GM23338 (cell line): Measurements from ENCODE around the gene LONRF2. TPM values are rescaled to one million over a fixed set of nuclear protein-coding genes. Genes with fewer than 3 reads are reported as not detected.

ENCODE experiments used
- ATAC-seq: fragments of 200-7000 bp; cut with Tn5 transposase; 3 replicates; pipeline ENCODE4 v1.9.1; 2020
- DNase-seq: peaks from one replicate; pipeline ENCODE4 v3.0.0-alpha.2; 2015; ENCODE audit warnings: low spot score
- H2AFZ ChIP-seq: fragments of 200-600 bp; sonication (generic); 2 replicates; pipeline ENCODE4 v1.8.0; 2016; ENCODE audit warnings: antibody characterized with exemption, mild to moderate bottlenecking, moderate library complexity
- H3F3A ChIP-seq: fragments of 200-600 bp; sonication (generic); replicated peaks from 2 replicates; pipeline ENCODE4 v1.8.0; 2017; ENCODE audit warnings: antibody characterized with exemption, mixed run types, low read depth
- H3K27ac ChIP-seq: fragments of 200-600 bp; sonication (generic); 2 replicates; pipeline ENCODE4 v1.6.1; 2016; ENCODE audit warnings: low read depth
- H3K27me3 ChIP-seq: fragments of 200-600 bp; sonication (generic); 2 replicates; pipeline ENCODE4 v1.8.0; 2016; ENCODE audit warnings: mild to moderate bottlenecking, mixed run types, moderate library complexity; ENCODE audit not compliant: insufficient read depth
- H3K36me3 ChIP-seq: fragments of 200-600 bp; sonication (generic); 2 replicates; pipeline ENCODE4 v1.8.0; 2016; ENCODE audit warnings: mild to moderate bottlenecking; ENCODE audit not compliant: insufficient read depth
- H3K4me1 ChIP-seq: fragments of 200-600 bp; sonication (generic); 2 replicates; pipeline ENCODE4 v1.8.0; 2016; ENCODE audit warnings: mild to moderate bottlenecking, moderate library complexity; ENCODE audit not compliant: insufficient read depth
- H3K4me2 ChIP-seq: fragments of 200-600 bp; sonication (generic); 2 replicates; pipeline ENCODE4 v1.7.1; 2017; ENCODE audit warnings: mixed run types
- H3K4me3 ChIP-seq: fragments of 200-600 bp; sonication (generic); 2 replicates; pipeline ENCODE4 v1.6.1; 2016; ENCODE audit warnings: mixed run types
- H3K79me2 ChIP-seq: fragments of 200-600 bp; sonication (generic); replicated peaks from 2 replicates; pipeline ENCODE4 v1.8.0; 2017; ENCODE audit warnings: mild to moderate bottlenecking; ENCODE audit not compliant: insufficient read depth
- H3K9me2 ChIP-seq: fragments of 200-600 bp; sonication (generic); 2 replicates; pipeline ENCODE4 v1.8.0; 2017; ENCODE audit not compliant: insufficient read depth
- H4K20me1 ChIP-seq: fragments of 200-600 bp; sonication (generic); replicated peaks from 2 replicates; pipeline ENCODE4 v1.8.0; 2017; ENCODE audit warnings: mild to moderate bottlenecking; ENCODE audit not compliant: insufficient read depth
- H3K27ac Mint-ChIP-seq: 2 replicates; pipeline ENCODE4 v1.8.0; 2020; ENCODE audit warnings: inconsistent platforms, mild to moderate bottlenecking, moderate library complexity, mixed read lengths
- H3K27me3 Mint-ChIP-seq: 3 replicates; pipeline ENCODE4 v1.8.0; 2022; ENCODE audit warnings: low read depth, mild to moderate bottlenecking, moderate library complexity, mixed read lengths, inconsistent platforms; ENCODE audit not compliant: insufficient read depth, poor library complexity
- H3K36me3 Mint-ChIP-seq: 3 replicates; pipeline ENCODE4 v1.8.0; 2021; ENCODE audit warnings: low read depth, mild to moderate bottlenecking, inconsistent platforms, moderate library complexity, mixed read lengths
- H3K4me1 Mint-ChIP-seq: 3 replicates; pipeline ENCODE4 v1.8.0; 2020; ENCODE audit warnings: mild to moderate bottlenecking, inconsistent platforms, mixed read lengths
- H3K4me3 Mint-ChIP-seq: 3 replicates; pipeline ENCODE4 v1.8.0; 2021; ENCODE audit warnings: moderate library complexity, mild to moderate bottlenecking, inconsistent platforms, mixed read lengths
- H3K9me3 Mint-ChIP-seq: 3 replicates; pipeline ENCODE4 v1.8.0; 2020; ENCODE audit warnings: moderate library complexity, mild to moderate bottlenecking, inconsistent platforms, mixed read lengths
- CREB1 ChIP-seq: fragments of 250-450 bp; sonication (Bioruptor Pico); IDR thresholded peaks from 2 replicates; pipeline ENCODE4 v1.5.0; 2020; ENCODE audit warnings: low read depth, mild to moderate bottlenecking, moderate library complexity
- CTCF ChIP-seq, 2 experiments: fragments of 200-600 bp in 1 of 2; sonication (generic) in 1 of 2; conservative IDR thresholded peaks; 2 replicates each; pipeline versions ENCODE4 v1.5.1 to v1.6.1; 2016 to 2017; ENCODE audit warnings: antibody characterized with exemption in 2 of 2, low read depth in 2 of 2, mild to moderate bottlenecking in 2 of 2, moderate library complexity in 1 of 2
- EZH2 ChIP-seq: fragments of 200-600 bp; sonication (generic); IDR thresholded peaks from one replicate; pipeline ENCODE4 v1.8.0; 2017; ENCODE audit warnings: antibody characterized with exemption, mild to moderate bottlenecking, low read depth; ENCODE audit not compliant: unreplicated experiment
- EZH2phosphoT487 ChIP-seq: fragments of 200-600 bp; sonication (generic); IDR thresholded peaks from one replicate; pipeline ENCODE4 v1.8.1; 2018; ENCODE audit warnings: antibody characterized with exemption; ENCODE audit not compliant: unreplicated experiment
- JUNB ChIP-seq: IDR thresholded peaks from one replicate; pipeline ENCODE4 v1.6.1; 2016; ENCODE audit warnings: antibody characterized with exemption; ENCODE audit not compliant: unreplicated experiment
- NANOG ChIP-seq: IDR thresholded peaks from 2 replicates; pipeline ENCODE4 v1.6.1; 2016; ENCODE audit warnings: antibody characterized with exemption, borderline replicate concordance
- POLR2AphosphoS5 ChIP-seq: IDR thresholded peaks from 2 replicates; pipeline ENCODE4 v1.6.1; 2016; ENCODE audit warnings: antibody characterized with exemption, low read depth
- REST ChIP-seq: IDR thresholded peaks from one replicate; pipeline ENCODE4 v1.6.1; 2018; ENCODE audit warnings: antibody characterized with exemption; ENCODE audit not compliant: unreplicated experiment
- STAT1 ChIP-seq: IDR thresholded peaks from one replicate; pipeline ENCODE4 v1.6.1; 2016; ENCODE audit warnings: antibody characterized with exemption; ENCODE audit not compliant: unreplicated experiment
- ZNF114 ChIP-seq: fragments of 250-450 bp; sonication (Bioruptor Pico); IDR thresholded peaks from 2 replicates; pipeline ENCODE4 v1.5.0; 2020; ENCODE audit warnings: mild to moderate bottlenecking, moderate library complexity
- ZNF331 ChIP-seq: fragments of 250-450 bp; sonication (Bioruptor Pico); IDR thresholded peaks from 2 replicates; pipeline ENCODE4 v1.5.0; 2020; ENCODE audit warnings: low read depth, mild to moderate bottlenecking, moderate library complexity
- polyA plus RNA-seq: library from polyadenylated mRNA; unstranded; fragments of >200 nt; fragmentation: Nextera tagmentation; extraction: Ambion mirVana; gene quantifications from 2 replicates; pipeline ENCODE4 v1.2.1, GENCODE V29; 2016
- total RNA-seq: library from RNA; depleted of rRNA; stranded (reverse); fragments of >200 nt; shearing (Covaris generic); gene quantifications from 2 replicates; pipeline ENCODE4 v1.2.3, GENCODE V29; 2014
- TF ChIP-seq, protein P1 (sequence below): IDR thresholded peaks from 2 replicates; pipeline ENCODE4 v1.6.1; 2016; ENCODE audit warnings: antibody characterized with exemption
- TF ChIP-seq, protein P2 (sequence below): fragments of 250-450 bp; sonication (Bioruptor Pico); IDR thresholded peaks from 2 replicates; pipeline ENCODE4 v1.5.0; 2020; ENCODE audit warnings: mild to moderate bottlenecking, moderate library complexity

LONRF2 gene
- total and polyA plus RNA-seq, 2 experiments from 2014 or later = 0.05 to 0.24 TPM

- ATAC-seq = no peak
- H3K36me3 ChIP-seq = peaks cover 12% of the 10 kb centered on the region; the same call in 1 of the 2 replicates
- no peak overlapping the region for H3K4me3 Mint-ChIP-seq
- no peaks in the 10 kb centered on the region for H3K4me1 ChIP-seq
- H3K27me3 Mint-ChIP-seq = peaks cover 14% of the 10 kb centered on the region
- no peaks in the 10 kb centered on the region for H3K79me2 ChIP-seq
- H3K27me3 ChIP-seq = peaks cover 33% of the 10 kb centered on the region
- no peaks in the 10 kb centered on the region for H4K20me1 ChIP-seq
- no peak overlapping the region for H3K4me3 ChIP-seq
- peak; percentile 11 for DNase-seq
- H3K4me2 ChIP-seq = no peak overlapping the region
- H3K27ac Mint-ChIP-seq = no peak overlapping the region
- peaks cover 22% of the 10 kb centered on the region for H3K36me3 Mint-ChIP-seq
- no peaks in the 10 kb centered on the region for H3K9me2 ChIP-seq
- TF ChIP-seq EZH2 = no peak
- TF ChIP-seq NANOG = no peak
- TF ChIP-seq REST = no peak
- TF ChIP-seq JUNB = no peak
- TF ChIP-seq CREB1 = no peak
- no peak for TF ChIP-seq CTCF (conservative IDR thresholded peaks at IDR 0.05; ENCODE audit: low read depth in 2 of 2)
- no peak for TF ChIP-seq POLR2AphosphoS5
- no peak for TF ChIP-seq EZH2phosphoT487
- TF ChIP-seq, protein P1, sequence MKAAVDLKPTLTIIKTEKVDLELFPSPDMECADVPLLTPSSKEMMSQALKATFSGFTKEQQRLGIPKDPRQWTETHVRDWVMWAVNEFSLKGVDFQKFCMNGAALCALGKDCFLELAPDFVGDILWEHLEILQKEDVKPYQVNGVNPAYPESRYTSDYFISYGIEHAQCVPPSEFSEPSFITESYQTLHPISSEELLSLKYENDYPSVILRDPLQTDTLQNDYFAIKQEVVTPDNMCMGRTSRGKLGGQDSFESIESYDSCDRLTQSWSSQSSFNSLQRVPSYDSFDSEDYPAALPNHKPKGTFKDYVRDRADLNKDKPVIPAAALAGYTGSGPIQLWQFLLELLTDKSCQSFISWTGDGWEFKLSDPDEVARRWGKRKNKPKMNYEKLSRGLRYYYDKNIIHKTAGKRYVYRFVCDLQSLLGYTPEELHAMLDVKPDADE = no peak
- TF ChIP-seq ZNF114 (CRISPR knock-in tag) = no peak
- TF ChIP-seq, protein P2, sequence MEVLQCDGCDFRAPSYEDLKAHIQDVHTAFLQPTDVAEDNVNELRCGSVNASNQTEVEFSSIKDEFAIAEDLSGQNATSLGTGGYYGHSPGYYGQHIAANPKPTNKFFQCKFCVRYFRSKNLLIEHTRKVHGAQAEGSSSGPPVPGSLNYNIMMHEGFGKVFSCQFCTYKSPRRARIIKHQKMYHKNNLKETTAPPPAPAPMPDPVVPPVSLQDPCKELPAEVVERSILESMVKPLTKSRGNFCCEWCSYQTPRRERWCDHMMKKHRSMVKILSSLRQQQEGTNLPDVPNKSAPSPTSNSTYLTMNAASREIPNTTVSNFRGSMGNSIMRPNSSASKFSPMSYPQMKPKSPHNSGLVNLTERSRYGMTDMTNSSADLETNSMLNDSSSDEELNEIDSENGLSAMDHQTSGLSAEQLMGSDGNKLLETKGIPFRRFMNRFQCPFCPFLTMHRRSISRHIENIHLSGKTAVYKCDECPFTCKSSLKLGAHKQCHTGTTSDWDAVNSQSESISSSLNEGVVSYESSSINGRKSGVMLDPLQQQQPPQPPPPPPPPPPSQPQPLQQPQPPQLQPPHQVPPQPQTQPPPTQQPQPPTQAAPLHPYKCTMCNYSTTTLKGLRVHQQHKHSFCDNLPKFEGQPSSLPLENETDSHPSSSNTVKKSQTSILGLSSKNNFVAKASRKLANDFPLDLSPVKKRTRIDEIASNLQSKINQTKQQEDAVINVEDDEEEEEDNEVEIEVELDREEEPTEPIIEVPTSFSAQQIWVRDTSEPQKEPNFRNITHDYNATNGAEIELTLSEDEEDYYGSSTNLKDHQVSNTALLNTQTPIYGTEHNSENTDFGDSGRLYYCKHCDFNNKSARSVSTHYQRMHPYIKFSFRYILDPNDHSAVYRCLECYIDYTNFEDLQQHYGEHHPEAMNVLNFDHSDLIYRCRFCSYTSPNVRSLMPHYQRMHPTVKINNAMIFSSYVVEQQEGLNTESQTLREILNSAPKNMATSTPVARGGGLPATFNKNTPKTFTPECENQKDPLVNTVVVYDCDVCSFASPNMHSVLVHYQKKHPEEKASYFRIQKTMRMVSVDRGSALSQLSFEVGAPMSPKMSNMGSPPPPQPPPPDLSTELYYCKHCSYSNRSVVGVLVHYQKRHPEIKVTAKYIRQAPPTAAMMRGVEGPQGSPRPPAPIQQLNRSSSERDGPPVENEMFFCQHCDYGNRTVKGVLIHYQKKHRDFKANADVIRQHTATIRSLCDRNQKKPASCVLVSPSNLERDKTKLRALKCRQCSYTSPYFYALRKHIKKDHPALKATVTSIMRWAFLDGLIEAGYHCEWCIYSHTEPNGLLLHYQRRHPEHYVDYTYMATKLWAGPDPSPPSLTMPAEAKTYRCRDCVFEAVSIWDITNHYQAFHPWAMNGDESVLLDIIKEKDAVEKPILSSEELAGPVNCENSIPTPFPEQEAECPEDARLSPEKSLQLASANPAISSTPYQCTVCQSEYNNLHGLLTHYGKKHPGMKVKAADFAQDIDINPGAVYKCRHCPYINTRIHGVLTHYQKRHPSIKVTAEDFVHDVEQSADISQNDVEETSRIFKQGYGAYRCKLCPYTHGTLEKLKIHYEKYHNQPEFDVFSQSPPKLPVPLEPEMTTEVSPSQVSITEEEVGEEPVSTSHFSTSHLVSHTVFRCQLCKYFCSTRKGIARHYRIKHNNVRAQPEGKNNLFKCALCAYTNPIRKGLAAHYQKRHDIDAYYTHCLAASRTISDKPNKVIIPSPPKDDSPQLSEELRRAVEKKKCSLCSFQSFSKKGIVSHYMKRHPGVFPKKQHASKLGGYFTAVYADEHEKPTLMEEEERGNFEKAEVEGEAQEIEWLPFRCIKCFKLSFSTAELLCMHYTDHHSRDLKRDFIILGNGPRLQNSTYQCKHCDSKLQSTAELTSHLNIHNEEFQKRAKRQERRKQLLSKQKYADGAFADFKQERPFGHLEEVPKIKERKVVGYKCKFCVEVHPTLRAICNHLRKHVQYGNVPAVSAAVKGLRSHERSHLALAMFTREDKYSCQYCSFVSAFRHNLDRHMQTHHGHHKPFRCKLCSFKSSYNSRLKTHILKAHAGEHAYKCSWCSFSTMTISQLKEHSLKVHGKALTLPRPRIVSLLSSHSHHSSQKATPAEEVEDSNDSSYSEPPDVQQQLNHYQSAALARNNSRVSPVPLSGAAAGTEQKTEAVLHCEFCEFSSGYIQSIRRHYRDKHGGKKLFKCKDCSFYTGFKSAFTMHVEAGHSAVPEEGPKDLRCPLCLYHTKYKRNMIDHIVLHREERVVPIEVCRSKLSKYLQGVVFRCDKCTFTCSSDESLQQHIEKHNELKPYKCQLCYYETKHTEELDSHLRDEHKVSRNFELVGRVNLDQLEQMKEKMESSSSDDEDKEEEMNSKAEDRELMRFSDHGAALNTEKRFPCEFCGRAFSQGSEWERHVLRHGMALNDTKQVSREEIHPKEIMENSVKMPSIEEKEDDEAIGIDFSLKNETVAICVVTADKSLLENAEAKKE (CRISPR knock-in tag) = no peak
- TF ChIP-seq STAT1 = no peak
- no peak for TF ChIP-seq ZNF331 (CRISPR knock-in tag)
- peaks cover 2% of the 10 kb centered on the region; the same call in 1 of the 3 replicates for H3K4me1 Mint-ChIP-seq
- no peak overlapping the region for H3K27ac ChIP-seq
- peaks cover 32% of the 10 kb centered on the region for H3K9me3 Mint-ChIP-seq
- no peaks in the 10 kb centered on the region for H3F3A ChIP-seq
- H2AFZ ChIP-seq = no peak overlapping the region
Observed at GRCh38 chr2:100317634-100318033, 4.7 kb downstream of the LONRF2 start.
